Activated naive CD4-positive, alpha-beta T cell treated with anti-CD3 and anti-CD28 coated beads, Interleukin-2, amount 10 ng/mL, durations not matched to agents 5 hours and 36 hours (primary cell): ENCODE results near the gene PRPH. TPM values are rescaled to one million over a fixed set of nuclear protein-coding genes. Genes with fewer than 3 reads are reported as not detected.

Experiments
- total RNA-seq, 2 experiments: library from RNA; stranded (reverse); gene quantifications; one replicate each; pipeline ENCODE4 v1.2.3, GENCODE V29; 2021

Gene PRPH
- not detected for total RNA-seq

GRCh38 chr12:49295082-49295936, at the start of gene PRPH:
Gene PRPH (plus strand): TSS chr12:49295147. CDS start chr12:49295201, 54 bp downstream.

GRCh38 chr12:49264873-49265792, 29.8 kb upstream of the PRPH start, which contains the start of gene TUBA1C:
Gene TUBA1C (plus strand): TSS chr12:49265082. CDS start chr12:49265182, 100 bp downstream.

GRCh38 chr12:49322708-49323523, 28.0 kb downstream of the PRPH start, which contains the start of gene TROAP:
Gene TROAP (plus strand): TSS chr12:49323255. CDS start chr12:49323609, 354 bp downstream.

GRCh38 chr12:49336645-49337584, 42.0 kb downstream of the PRPH start, which contains the start of gene C1QL4:
Gene C1QL4 (minus strand): TSS chr12:49337188. CDS start chr12:49336477, 711 bp downstream.

GRCh38 chr12:49346659-49347310, 51.8 kb downstream of the PRPH start, which contains the start of gene DNAJC22:
Gene DNAJC22 (plus strand): TSS chr12:49346888. CDS start chr12:49348873, 1,985 bp downstream.

Other genes with a start within 250 kb of the PRPH start
- 10 to 100 TPM; 94.9 to 98.9 TPM for gene KMT2D, start 234.4 kb upstream of the PRPH start, total RNA-seq
- 1 to 10 TPM; 6.6 to 8.4 TPM for gene RHEBL1, start 225.2 kb upstream of the PRPH start, total RNA-seq
- under 1 TPM; 0.10 to 0.24 TPM for gene DHH, start 200.3 kb upstream of the PRPH start, total RNA-seq
- 10 to 100 TPM; 72.5 to 76.4 TPM for gene LMBR1L, start 184.3 kb upstream of the PRPH start, total RNA-seq
- 1,000 to 10,000 TPM; 1,312 to 1,402 TPM for gene TUBA1B, start 163.8 kb upstream of the PRPH start, total RNA-seq
- gene TUBA1A, start 106.1 kb upstream of the PRPH start, total RNA-seq: 10 to 100 TPM; 79.3 to 80.2 TPM
- 100 to 1,000 TPM; 167 to 171 TPM for gene TUBA1C, start 30.1 kb upstream of the PRPH start, total RNA-seq
- 10 to 100 TPM; 61.7 to 70.2 TPM for gene TROAP, start 28.1 kb downstream of the PRPH start, total RNA-seq
- gene C1QL4, start 42.0 kb downstream of the PRPH start, total RNA-seq: not detected
- gene DNAJC22, start 51.7 kb downstream of the PRPH start, total RNA-seq: not detected
- 1 to 10 TPM; 8.5 to 9.9 TPM for gene SPATS2, start 72.3 kb downstream of the PRPH start, total RNA-seq
- gene KCNH3, start 243.9 kb downstream of the PRPH start, total RNA-seq: 1 to 10 TPM; 1.8 to 2.4 TPM